Rectal smooth muscle tissue (tissue), 1 donor: ENCODE results near the gene ABHD14A.

ENCODE experiments used
- H3K27ac ChIP-seq: one replicate; pipeline ENCODE4 v1.7.0; 2013; ENCODE audit warnings: low read depth, low read length, inconsistent platforms
- H3K27me3 ChIP-seq: one replicate; pipeline ENCODE4 v1.7.0; 2013; ENCODE audit warnings: low read length; ENCODE audit not compliant: control insufficient read depth, insufficient read depth
- H3K36me3 ChIP-seq: one replicate; pipeline ENCODE4 v1.7.0; 2013; ENCODE audit warnings: low read length; ENCODE audit not compliant: control insufficient read depth, insufficient read depth
- H3K4me1 ChIP-seq: one replicate; pipeline ENCODE4 v1.7.0; 2013; ENCODE audit warnings: low read length; ENCODE audit not compliant: control insufficient read depth, insufficient read depth
- H3K4me3 ChIP-seq: one replicate; pipeline ENCODE4 v1.7.0; 2013; ENCODE audit warnings: low read length
- H3K9ac ChIP-seq: one replicate; pipeline ENCODE4 v1.7.0; 2013; ENCODE audit warnings: low read length

The ABHD14A gene

DNA sequence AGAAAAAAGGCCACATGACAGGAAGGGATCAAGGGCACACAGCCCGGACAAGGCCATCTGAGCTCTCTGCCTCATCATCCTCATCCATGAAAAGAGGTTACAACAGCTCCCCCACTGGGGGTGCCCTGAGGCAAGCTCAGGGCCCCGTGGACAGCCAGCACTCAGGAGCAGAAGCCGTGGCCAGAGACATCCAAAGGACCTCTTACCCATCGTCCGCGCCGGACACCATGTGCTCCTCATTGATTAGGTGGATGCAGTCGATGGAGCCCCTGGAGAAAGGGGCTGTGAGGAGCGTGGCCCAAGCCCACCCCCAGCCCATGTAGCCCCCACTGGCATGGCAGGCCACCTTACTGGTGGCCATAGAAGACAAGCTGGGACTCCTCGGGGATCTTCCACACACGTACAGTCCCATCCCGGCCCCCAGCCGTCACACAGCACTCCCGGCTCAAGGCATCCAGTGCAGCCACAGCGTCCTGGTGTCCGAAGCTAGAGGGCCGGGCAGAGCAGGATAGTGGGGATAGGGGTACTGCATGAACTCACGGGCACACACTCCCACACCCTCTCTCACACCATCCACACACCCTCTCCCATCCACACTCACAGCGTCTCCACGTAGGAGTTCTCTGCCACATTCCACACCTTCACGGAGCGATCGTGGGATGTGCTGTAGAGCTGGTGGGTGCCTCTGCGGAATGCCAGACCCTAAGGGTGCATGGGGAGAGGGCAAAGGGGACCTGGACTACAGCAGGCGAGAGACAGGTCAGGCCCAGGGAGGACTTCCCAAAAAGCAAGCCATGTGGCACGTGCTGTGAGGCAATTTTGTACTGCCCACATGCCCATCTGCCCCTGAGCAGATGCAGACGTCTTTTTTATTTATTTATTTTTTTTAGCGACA, 39.6 kb upstream of the ABHD14A start:
- peaks cover 42% of the 10 kb centered on the region for H3K36me3 ChIP-seq
- no peak overlapping the region for H3K9ac ChIP-seq
- H3K4me3 ChIP-seq, result no peak overlapping the region
- no peaks in the 10 kb centered on the region for H3K27me3 ChIP-seq
- H3K4me1 ChIP-seq, result no peaks in the 10 kb centered on the region
- no peak overlapping the region for H3K27ac ChIP-seq

DNA sequence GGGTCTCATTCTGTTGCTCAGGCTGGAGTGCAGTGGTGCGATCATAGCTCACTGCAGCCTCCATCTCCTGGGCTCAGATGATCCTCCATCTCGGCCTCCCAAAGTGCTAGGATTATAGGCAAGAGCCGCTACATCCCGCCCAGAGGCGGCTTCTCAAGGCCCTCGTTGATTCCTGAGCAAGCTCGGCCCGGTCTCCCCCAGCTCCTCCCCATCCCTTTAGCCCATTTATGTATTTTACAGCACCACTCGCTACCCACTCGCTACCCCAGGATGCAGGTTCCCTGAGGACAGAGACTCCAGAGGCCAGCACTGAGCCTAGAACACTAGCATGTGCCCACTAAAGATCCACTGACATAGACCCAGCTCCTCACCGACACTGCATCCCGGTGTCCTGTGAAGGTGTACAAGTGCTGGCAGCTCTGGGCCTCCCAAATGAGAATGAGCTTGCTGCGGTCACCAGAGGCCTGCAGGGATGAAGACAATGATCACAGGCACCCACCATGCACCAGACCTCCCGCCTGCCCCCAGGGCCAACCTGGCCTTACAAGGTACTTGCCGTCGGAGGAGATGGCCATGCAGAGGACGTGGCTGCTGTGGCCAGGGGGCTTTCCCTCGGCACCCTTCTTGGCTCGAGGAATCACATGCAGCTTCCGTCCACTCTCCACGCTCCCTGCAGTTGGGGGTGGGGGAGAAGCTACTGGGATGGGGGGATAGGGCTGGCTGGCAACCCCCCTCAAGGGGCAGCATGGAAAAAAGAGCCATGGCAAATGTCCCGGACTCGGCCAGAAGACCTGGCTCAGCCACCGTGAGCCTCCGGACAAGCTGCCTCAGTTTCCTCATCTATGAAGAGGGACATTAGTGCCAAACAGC, 38.7 kb upstream of the ABHD14A start:
- Histone ChIP-seq H3K4me3 (no peak overlapping the region), H3K9ac (no peak overlapping the region), H3K4me1 (peaks cover 4% of the 10 kb centered on the region), H3K27ac (no peak overlapping the region), H3K36me3 (peaks cover 42% of the 10 kb centered on the region), H3K27me3 (no peaks in the 10 kb centered on the region)

DNA sequence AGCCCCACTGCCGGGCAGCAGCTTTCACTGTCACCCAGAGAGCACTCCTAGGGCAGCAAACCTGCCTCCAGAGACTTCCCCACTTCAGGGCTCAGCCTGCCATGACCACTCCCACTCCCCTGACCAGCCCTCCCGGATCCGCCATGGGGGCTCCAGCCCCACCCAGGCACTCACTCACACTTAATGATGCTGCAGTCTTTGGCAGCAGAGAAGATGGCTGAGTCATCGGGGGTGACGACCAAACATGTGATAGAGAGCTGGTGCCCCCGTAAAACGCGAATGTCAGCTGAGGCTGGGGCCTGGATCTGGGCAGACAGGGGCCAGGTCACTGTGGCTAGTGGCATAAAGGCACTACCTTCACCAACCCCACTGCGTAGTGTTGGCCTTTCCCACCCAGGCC, 37.9 kb upstream of the ABHD14A start:
- H3K4me1 ChIP-seq, result peaks cover 5% of the 10 kb centered on the region
- no peak overlapping the region for H3K27ac ChIP-seq
- H3K4me3 ChIP-seq, result no peak overlapping the region
- H3K27me3 ChIP-seq, result no peaks in the 10 kb centered on the region
- H3K9ac ChIP-seq, result no peak overlapping the region
- peaks cover 42% of the 10 kb centered on the region for H3K36me3 ChIP-seq

DNA sequence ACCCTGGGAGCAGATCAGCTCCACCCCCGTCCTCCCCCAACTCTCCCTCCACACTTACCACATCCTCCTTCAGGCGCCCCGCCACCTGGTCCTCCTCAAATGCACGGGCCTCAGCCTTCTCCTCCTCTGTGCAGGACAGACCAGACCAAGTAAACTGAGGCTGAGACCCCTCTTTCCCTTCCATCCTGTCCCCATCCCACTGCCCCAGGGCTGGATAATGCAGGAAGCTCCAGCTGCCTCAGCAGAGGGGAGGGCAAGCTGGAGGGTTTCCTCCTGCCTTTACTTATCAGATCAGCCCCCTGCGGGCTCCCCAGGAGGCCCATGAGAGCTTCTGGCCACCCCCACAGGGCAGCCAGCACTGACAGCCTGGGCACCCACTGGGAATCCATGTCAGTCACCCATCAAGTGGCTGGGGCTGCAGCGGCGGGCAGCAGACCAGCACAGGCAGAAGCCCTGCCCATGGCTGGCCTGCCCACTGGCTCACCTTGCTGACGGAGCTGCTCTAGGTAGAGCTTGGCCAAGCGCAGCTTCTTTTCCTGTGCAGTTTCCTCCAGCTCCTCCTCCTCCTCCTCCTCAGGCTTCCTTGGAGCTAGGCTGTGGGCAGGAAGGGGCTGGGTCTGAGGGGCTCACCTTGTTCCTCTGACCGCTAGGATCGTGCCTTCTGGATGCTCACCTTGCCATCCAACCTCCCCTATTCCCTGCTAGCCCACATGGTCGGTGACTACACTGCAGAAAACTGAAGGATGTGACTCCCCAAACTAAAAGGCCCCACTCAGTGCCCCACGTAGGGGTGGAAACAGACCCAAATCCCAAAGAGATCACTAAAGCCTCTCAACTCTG, 37.0 kb upstream of the ABHD14A start:
- Histone ChIP-seq H3K27ac (no peak overlapping the region), H3K4me3 (no peak overlapping the region), H3K4me1 (peaks cover 11% of the 10 kb centered on the region), H3K27me3 (no peaks in the 10 kb centered on the region), H3K9ac (no peak overlapping the region), H3K36me3 (peaks cover 40% of the 10 kb centered on the region)

DNA sequence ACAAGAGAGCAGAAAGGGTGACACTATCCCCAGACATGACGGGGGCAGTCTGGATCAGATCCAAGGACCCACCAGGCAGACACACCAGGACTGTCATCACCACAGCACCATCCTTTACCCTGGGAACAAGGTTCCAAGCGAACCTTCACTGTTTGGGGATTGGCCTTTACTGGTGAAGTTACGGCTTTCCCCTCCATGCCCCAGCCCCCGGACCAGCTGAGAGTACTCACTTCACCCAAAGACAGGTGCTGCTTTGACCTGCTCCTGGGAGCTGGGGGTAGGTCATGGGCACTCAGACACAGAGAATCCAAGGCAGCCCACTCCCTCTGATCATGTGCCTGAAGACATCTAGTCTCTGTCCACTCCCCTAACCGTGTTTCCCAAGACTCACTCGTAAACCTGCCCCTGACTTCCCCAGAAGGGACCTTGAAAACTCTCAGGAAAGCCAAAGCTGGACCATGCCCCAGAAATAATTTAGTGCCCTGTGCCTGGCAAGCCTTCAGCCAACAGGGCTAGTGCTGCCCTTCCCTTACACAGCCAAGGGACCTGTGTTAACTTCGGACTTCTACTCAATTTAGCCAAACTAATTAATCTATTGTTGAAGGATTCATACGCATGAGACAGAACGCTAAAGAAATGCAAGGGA, 36.0 kb upstream of the ABHD14A start:
- no peaks in the 10 kb centered on the region for H3K27me3 ChIP-seq
- no peak overlapping the region for H3K4me3 ChIP-seq
- H3K36me3 ChIP-seq, result peaks cover 31% of the 10 kb centered on the region
- peaks cover 15% of the 10 kb centered on the region for H3K4me1 ChIP-seq
- no peak overlapping the region for H3K27ac ChIP-seq
- H3K9ac ChIP-seq, result no peak overlapping the region

DNA sequence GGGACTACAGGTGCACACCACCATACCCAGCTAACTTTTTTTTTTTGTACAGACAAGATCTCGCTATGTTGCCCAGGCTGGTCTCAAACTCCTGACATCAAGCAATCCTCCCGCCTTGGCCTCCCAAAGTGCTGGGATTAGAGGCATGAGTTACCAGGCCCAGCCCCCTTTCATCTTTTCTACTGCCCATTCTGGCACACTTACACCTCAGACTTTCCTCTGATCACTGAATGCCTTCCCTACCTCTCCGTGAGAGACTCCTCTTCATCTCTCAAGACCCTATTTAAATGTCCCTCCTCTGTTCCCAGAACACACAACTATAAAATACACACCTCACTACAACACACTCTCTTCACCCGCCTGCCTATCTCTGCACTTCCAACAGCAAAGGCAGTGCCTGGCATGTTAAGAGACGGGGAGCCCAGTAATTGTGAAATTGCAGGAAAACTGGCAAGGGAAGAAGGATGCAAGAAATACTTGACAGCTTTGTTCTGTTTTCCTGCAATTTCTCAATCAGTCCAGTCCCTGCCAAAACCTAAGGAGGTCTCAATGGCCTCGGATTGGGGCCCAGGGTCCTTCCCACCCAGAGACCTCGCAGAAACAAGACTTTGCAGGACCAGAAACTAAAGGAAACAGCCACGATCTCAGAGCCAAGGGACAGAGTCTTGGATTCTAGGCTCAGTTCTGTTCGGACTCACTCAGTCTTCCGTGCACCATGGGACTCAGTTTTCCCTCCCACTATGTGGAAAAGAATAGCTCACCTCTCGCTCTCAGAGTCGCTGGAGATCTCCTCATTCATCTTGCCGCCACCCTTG, 34.0 kb upstream of the ABHD14A start:
- H3K27ac ChIP-seq, result no peak overlapping the region
- peaks cover 18% of the 10 kb centered on the region for H3K36me3 ChIP-seq
- peak overlapping the region; percentile 32 for H3K9ac ChIP-seq
- peaks cover 15% of the 10 kb centered on the region for H3K4me1 ChIP-seq
- no peaks in the 10 kb centered on the region for H3K27me3 ChIP-seq
- H3K4me3 ChIP-seq, result peak overlapping the region; percentile 69

DNA sequence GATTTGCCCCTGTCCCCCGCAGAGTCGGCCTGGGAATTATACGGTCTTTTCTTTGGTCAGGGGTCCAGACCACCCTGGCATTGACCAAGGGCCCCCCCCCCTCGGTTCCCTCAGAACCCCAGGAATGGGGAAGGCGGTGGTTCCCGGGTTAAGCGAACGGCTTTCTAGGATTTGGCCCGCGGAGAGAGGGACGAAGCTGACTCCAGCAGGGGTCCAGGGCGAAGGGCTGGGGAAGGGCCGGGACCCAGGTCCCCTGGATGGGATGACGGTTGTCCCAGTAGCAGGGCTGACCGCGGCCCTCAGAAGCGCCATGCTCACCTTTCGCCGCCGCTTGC, 33.4 kb upstream of the ABHD14A start:
- Histone ChIP-seq H3K27ac (no peak overlapping the region), H3K36me3 (peaks cover 12% of the 10 kb centered on the region), H3K9ac (peak overlapping the region; percentile 32), H3K4me3 (peak overlapping the region; percentile 69), H3K4me1 (peaks cover 15% of the 10 kb centered on the region), H3K27me3 (no peaks in the 10 kb centered on the region)

DNA sequence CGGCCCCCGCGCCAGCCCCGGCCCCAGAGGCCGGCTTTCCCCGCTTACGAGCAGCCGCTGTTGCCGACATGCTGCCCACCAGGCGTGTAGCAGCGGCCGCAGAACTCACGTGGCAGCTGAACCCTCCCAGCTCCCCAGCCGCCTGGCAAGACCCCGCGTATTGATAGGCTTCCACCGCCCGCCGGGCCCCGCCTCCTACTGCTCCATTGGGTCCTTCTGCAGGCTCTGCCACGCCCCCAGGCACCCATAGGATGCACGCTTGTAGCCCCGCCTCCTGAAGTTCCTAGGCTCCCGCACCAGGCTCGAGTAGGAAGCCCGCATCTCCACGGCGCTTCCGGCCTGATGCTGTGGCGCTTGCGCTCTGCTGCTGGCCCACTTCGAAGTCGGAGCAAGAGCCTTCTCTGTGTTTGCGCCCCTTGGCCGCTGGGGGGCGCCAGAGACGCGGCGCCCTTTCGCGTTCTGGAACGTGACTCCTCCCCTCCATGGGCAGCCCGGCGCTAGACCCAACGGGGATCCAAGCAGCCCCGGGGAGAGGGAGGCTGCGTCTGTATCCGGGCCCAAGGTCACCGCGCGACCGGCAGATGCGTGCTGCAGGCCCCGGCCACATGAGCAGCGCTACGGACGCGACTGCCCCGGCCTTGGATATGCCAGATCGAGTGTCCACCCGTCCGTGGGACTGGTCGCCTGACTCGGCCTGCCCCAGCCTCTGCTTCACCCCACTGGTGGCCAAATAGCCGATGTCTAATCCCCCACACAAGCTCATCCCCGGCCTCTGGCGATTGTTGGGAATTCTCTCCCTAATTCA, 32.9 kb upstream of the ABHD14A start, which contains the start of the genes PARP3 and RRP9:
PARP3 (plus strand) TSS at position 566 of the 805 bp plus-strand sequence. CDS start 993 bp downstream, outside the sequence.
RRP9 (minus strand) TSS at position 107 of the 805 bp plus-strand sequence; CDS start at position 70, 37 bp downstream.
- H3K4me3 ChIP-seq, result peak within 1 kb of the TSS; percentile 74
- peak within 1 kb of the TSS; percentile 97 for H3K9ac ChIP-seq
- peaks cover 15% of the 10 kb centered on the region for H3K4me1 ChIP-seq
- peaks cover 8% of the 10 kb centered on the region for H3K36me3 ChIP-seq
- H3K27me3 ChIP-seq, result no peaks in the 10 kb centered on the region
- peak within 1 kb of the TSS; percentile 94 for H3K27ac ChIP-seq

DNA sequence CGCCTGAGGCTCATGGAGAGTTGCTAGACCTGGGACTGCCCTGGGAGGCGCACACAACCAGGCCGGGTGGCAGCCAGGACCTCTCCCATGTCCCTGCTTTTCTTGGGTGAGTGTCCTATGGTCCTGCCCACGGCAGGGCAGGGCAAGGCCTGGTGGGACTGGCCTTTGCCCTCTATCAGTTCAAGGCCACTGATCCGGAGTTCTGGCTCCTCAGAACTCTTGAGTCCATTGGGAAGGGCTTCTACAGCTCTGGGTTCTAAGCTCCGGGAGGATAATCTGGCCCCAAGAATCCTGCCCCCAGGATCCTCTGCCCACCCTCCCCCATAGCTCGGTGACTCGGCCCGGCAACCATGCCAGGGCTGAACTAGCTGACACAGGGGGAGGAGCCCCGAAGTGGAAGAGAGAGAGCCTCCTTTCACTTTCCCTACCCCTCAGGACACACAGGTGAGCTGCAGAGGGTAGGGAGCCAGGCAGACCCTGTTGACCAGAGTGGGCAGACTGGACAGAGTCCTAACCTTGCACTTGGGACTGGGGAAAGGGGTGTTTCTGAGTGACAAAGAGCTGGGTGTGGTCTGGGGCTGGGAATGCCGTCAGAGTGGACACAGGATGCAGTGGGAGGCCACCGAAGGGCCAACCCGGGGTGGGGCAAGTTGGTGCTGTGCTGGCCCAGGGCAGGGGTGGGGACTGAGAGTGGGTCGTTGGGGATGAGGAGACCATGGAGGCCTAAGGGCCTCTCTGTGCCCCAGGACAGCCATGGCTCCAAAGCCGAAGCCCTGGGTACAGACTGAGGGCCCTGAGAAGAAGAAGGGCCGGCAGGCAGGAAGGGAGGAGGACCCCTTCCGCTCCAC, 32.0 kb upstream of the ABHD14A start:
- H3K9ac ChIP-seq, result peak overlapping the region; percentile 97
- no peaks in the 10 kb centered on the region for H3K27me3 ChIP-seq
- H3K36me3 ChIP-seq, result no peaks in the 10 kb centered on the region
- peaks cover 15% of the 10 kb centered on the region for H3K4me1 ChIP-seq
- H3K4me3 ChIP-seq, result peak overlapping the region; percentile 74
- peak overlapping the region; percentile 94 for H3K27ac ChIP-seq
